HepG2 (cell line): Measurements from ENCODE around the gene APBB1IP. TPM values are rescaled to one million over a fixed set of nuclear protein-coding genes. Genes with fewer than 3 reads are reported as not detected.

ENCODE experiments used
- ATAC-seq: fragments of 200-7000 bp; cut with Tn5 transposase; 3 replicates; pipeline ENCODE4 v1.9.1; 2020; ENCODE audit warnings: mild to moderate bottlenecking, moderate library complexity
- BruUV-seq: library from RNA; stranded (reverse); fragments of 400-500 nt; replicated peaks from 2 replicates; lab custom pipeline; 2021; lab: Mats Ljungman, UMichigan
- CTCF ChIA-PET: fragments of 300-600 bp; formaldehyde crosslinking; extraction: SDS; loops from one replicate; lab custom pipeline; 2021; ENCODE audit warnings: low total read pairs, inconsistent platforms, low intra/inter-chr PET ratio; lab: Yijun Ruan, JAX
- POLR2A ChIA-PET: fragments of 350-600 bp; sonication (Branson Sonifier 250); formaldehyde crosslinking; loops from one replicate; lab custom pipeline; 2020; ENCODE audit warnings: antibody characterized with exemption, inconsistent platforms; lab: Yijun Ruan, JAX
- DNase-seq: peaks from one replicate; pipeline ENCODE4 v3.0.0-alpha.2; 2015; ENCODE audit warnings: low spot score
- FAIRE-seq: peaks from 3 replicates; lab custom pipeline; 2011; peaks lifted over from hg19 to GRCh38; lab: Jason Lieb, UNC
- H2AFZ ChIP-seq: one replicate; pipeline ENCODE4 v1.6.1; 2011; ENCODE audit warnings: low read length, inconsistent platforms
- H3K27ac ChIP-seq: fragments of 300-600 bp; 3 replicates; pipeline ENCODE4 v1.8.0; 2011; ENCODE audit warnings: mixed run types, mild to moderate bottlenecking, mixed read lengths, low read length, inconsistent platforms; ENCODE audit not compliant: insufficient read depth; ENCODE audit errors: extremely low read length
- H3K27me3 ChIP-seq, 2 experiments: fragments of 200-600 bp in 1 of 2; 2 replicates in 1 of 2; 3 replicates in 1 of 2; pipeline versions ENCODE4 v1.6.0 to v1.8.0; 2011; ENCODE audit warnings: low read length in 2 of 2, mild to moderate bottlenecking in 2 of 2, moderate library complexity in 2 of 2, inconsistent platforms in 1 of 2; ENCODE audit not compliant: insufficient read depth in 2 of 2, control insufficient read depth in 1 of 2
- H3K36me3 ChIP-seq, 2 experiments: fragments of 200-600 bp in 1 of 2; replicated peaks in 1 of 2; 2 replicates in 1 of 2; 3 replicates in 1 of 2; pipeline versions ENCODE4 v1.5.1 to v1.8.0; 2011; ENCODE audit warnings: low read length in 2 of 2, inconsistent platforms in 1 of 2; ENCODE audit not compliant: insufficient read depth in 2 of 2, control insufficient read depth in 1 of 2
- H3K4me1 ChIP-seq: 2 replicates; pipeline ENCODE4 v1.5.1; 2012; ENCODE audit warnings: low read length, inconsistent platforms; ENCODE audit not compliant: insufficient read depth
- H3K4me2 ChIP-seq: 2 replicates; pipeline ENCODE4 v1.6.0; 2011; ENCODE audit warnings: low read depth, low read length, inconsistent platforms
- H3K4me3 ChIP-seq, 3 experiments: fragments of 200-600 bp in 1 of 3; sonication (generic), shearing (Covaris generic) in 1 of 3; replicated peaks in 1 of 3; 2 replicates each; pipeline ENCODE4 v1.5.1; 2011 to 2016; ENCODE audit warnings: low read length in 3 of 3, inconsistent platforms in 2 of 3, low read depth in 2 of 3, mild to moderate bottlenecking in 2 of 3, control low read depth in 1 of 3, mixed read lengths in 1 of 3; ENCODE audit not compliant: insufficient read depth in 1 of 3
- H3K79me2 ChIP-seq: one replicate; pipeline ENCODE4 v1.6.1; 2011; ENCODE audit warnings: low read length, inconsistent platforms; ENCODE audit not compliant: insufficient read depth
- H3K9ac ChIP-seq: 2 replicates; pipeline ENCODE4 v1.6.0; 2011; ENCODE audit warnings: mild to moderate bottlenecking, low read depth, low read length, inconsistent platforms; ENCODE audit not compliant: insufficient read depth
- H3K9me3 ChIP-seq: 2 replicates; pipeline ENCODE4 v1.5.1; 2012; ENCODE audit warnings: mild to moderate bottlenecking, low read length
- H4K20me1 ChIP-seq: 2 replicates; pipeline ENCODE4 v1.6.0; 2011; ENCODE audit warnings: inconsistent platforms, mild to moderate bottlenecking, low read length, moderate library complexity; ENCODE audit not compliant: insufficient read depth
- CBX5 ChIP-seq: sonication (generic); formaldehyde crosslinking; IDR thresholded peaks from 2 replicates; pipeline ENCODE4 v1.4.0; 2020; ENCODE audit warnings: missing genetic modification reagents, borderline replicate concordance
- CREBL2 ChIP-seq: sonication (generic); formaldehyde crosslinking; IDR thresholded peaks from 2 replicates; pipeline ENCODE4 v1.8.1; 2023; ENCODE audit warnings: missing genetic modification reagents, mild to moderate bottlenecking, borderline replicate concordance
- ETV6 ChIP-seq: sonication (generic); formaldehyde crosslinking; conservative IDR thresholded peaks from 2 replicates; pipeline ENCODE4 v1.4.0; 2020; ENCODE audit warnings: missing genetic modification reagents
- PHF20 ChIP-seq: sonication (generic); formaldehyde crosslinking; IDR thresholded peaks from 2 replicates; pipeline ENCODE4 v1.5.0; 2020; ENCODE audit warnings: mild to moderate bottlenecking, missing genetic modification reagents
- SATB2 ChIP-seq: sonication (generic); formaldehyde crosslinking; IDR thresholded peaks from 2 replicates; pipeline ENCODE4 v1.5.0; 2020; ENCODE audit warnings: missing genetic modification reagents
- YY1 ChIP-seq: IDR thresholded peaks from 2 replicates; pipeline ENCODE4 v1.6.1; 2011; ENCODE audit warnings: low read length, low read depth, moderate library complexity, mild to moderate bottlenecking; ENCODE audit not compliant: insufficient read depth, insufficient replicate concordance
- ZBTB44 ChIP-seq: sonication (generic); formaldehyde crosslinking; IDR thresholded peaks from 2 replicates; pipeline ENCODE4 v1.4.0; 2020; ENCODE audit warnings: missing genetic modification reagents
- ZNF674 ChIP-seq: sonication (generic); formaldehyde crosslinking; IDR thresholded peaks from 2 replicates; pipeline ENCODE4 v1.5.0; 2020; ENCODE audit warnings: low read depth, mild to moderate bottlenecking, missing genetic modification reagents
- ZNF740 ChIP-seq: sonication (generic); formaldehyde crosslinking; IDR thresholded peaks from 2 replicates; pipeline ENCODE4 v1.4.0; 2020; ENCODE audit warnings: missing genetic modification reagents
- ZZZ3 ChIP-seq: sonication (generic); formaldehyde crosslinking; IDR thresholded peaks from 2 replicates; pipeline ENCODE4 v1.4.0; 2020; ENCODE audit warnings: missing genetic modification reagents, mild to moderate bottlenecking, borderline replicate concordance
- WGBS: methylation state at CpG from one replicate; pipeline ENCODE4 v1.1.6; 2017; ENCODE audit warnings: low lambda C conversion rate; 5-methylcytosine and 5-hydroxymethylcytosine counted together
- in situ Hi-C: cut with HindIII; loops from 2 replicates; pipeline ENCODE4 v1.10.0; 2017; ENCODE audit warnings: low pct_unique_long_range_greater_than_20kb; ENCODE audit not compliant: extremely low pct_ligation_motif_present
- intact Hi-C: fragments of 100-400 bp; cut with micrococcal nuclease; formaldehyde crosslinking; loops from one replicate; pipeline ENCODE4 v1.10.0; 2022; ENCODE audit not compliant: unreplicated experiment
- polyA plus RNA-seq, 8 experiments: library from polyadenylated mRNA; depleted of rRNA in 3 of 8; stranded (reverse) in 7 of 8; unstranded in 1 of 8; fragments of >200 nt; fragmentation: Illumina TruSeq in 4 of 8; extraction: Trizol in 4 of 8; gene quantifications; 2 replicates each; pipeline versions ENCODE4 v1.2.1 to v1.2.3, GENCODE V29; 2011 to 2016; ENCODE audit warnings: low read depth in 4 of 8, missing spikeins in 1 of 8, mixed read lengths in 1 of 8; ENCODE audit not compliant: insufficient read depth in 1 of 8
- total RNA-seq, 5 experiments: library from RNA; depleted of rRNA; stranded (reverse); fragments of >200 nt; fragmentation: Illumina TruSeq; extraction: Trizol; gene quantifications; 2 replicates each; pipeline ENCODE4 v1.2.3, GENCODE V29; 2016; ENCODE audit warnings: low read depth in 1 of 5

The APBB1IP gene
- total and polyA plus RNA-seq, 2 of the 13 experiments (the other 11 are each of a cell fraction or from before 2014, with no cell fraction given): 0.08 TPM; not detected in 1

- H3K4me1 ChIP-seq: no peaks in the 10 kb centered on the region
- no peaks in the 10 kb centered on the region for H3K79me2 ChIP-seq
- H3K9ac ChIP-seq: no peak overlapping the region
- ChIA-PET POLR2A (no interaction called here), CTCF (no interaction called here)
- in situ Hi-C loops: no loop called here
- H3K4me2 ChIP-seq: no peak overlapping the region
- intact Hi-C loops: no loop called here
- H3K4me3 ChIP-seq: no peak overlapping the region
- ATAC-seq: no peak
- no peak for DNase-seq
- no peaks in the 10 kb centered on the region for H4K20me1 ChIP-seq
- no TSS peak for BruUV-seq
- no peaks in the 10 kb centered on the region for H3K9me3 ChIP-seq
- TF ChIP-seq ZNF674 (CRISPR knock-in tag) (no peak), ZBTB44 (CRISPR knock-in tag) (no peak), SATB2 (CRISPR knock-in tag) (no peak), ZZZ3 (CRISPR knock-in tag) (no peak), YY1 (no peak), ETV6 (no peak), CREBL2 (CRISPR knock-in tag) (no peak), PHF20 (CRISPR knock-in tag) (no peak), ZNF740 (CRISPR knock-in tag) (no peak), CBX5 (CRISPR knock-in tag) (no peak)
- WGBS: 6% methylated on average over 8 of the region's 8 CpGs
- no peaks in the 10 kb centered on the region for H3K36me3 ChIP-seq
- H3K27me3 ChIP-seq: peaks cover 0 to 4% of the 10 kb centered on the region in 2 experiments; a peak in 1 of 5 replicates
- no peak for FAIRE-seq
- no peak overlapping the region for H2AFZ ChIP-seq
- H3K27ac ChIP-seq: no peak overlapping the region
Observed at GRCh38 chr10:26445411-26446031, 7.4 kb downstream of the APBB1IP start.
